ENCODE data around the gene RAB3A.

GRCh38 chr19:18211683-18212082 lies 7.8 kb upstream of the RAB3A start:
- no peak for TF ChIP-seq POLR2AphosphoS5 (IDR thresholded peaks at IDR 0.05; ENCODE audit: low read depth, low read length)
- no peak for TF ChIP-seq FOXP2 (optimal IDR thresholded peaks at IDR 0.05; ENCODE audit: borderline replicate concordance, extremely low read depth, extremely low read length, insufficient read depth)

Measured in PFSK-1 (cell line).